ENCODE results near the gene DCLK1.

DCLK1 gene

DNA sequence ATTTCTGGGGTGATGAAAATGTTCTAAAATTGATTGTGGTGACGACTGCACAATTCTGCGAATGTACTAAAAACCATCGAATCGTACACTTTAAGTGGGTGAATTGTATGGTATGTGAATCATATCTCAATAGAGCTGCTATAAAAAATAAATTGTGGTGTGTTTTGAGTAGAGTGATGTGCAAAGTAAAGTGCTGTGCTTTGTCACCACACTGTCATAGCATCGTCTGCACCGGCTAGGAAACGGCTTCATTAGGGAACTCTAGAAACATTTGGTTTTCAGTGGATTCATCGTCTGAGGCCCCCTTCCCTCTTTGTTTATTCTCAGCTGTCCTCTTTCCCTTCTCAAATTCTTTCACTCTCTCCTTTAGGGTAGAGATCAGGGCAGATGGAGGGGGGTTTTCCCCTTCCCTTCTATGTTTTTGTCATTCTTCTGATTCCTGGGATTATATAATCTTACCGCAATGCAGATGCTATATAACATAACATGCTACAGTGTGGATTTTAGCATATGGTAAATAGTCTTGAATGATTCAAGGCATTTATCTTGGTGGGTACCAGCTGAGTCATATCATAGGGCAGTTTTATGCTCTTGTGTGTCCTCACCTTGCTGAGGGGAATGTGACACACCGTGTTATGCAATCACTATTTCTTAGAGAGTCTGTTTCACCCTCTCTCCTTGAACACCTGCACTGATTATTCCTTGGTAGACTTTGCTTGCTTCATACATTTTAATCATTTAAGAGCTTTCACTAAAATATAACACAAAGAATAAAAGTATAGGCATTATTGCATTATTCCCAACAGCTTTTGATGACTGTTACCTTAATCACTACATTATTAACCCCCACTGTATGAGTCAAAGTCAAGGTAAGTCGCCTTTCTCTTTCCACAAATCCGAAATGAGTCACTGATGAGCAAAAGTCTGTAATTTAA lies 239.4 kb downstream of the DCLK1 start:
- DNase-seq: no peak

DNA sequence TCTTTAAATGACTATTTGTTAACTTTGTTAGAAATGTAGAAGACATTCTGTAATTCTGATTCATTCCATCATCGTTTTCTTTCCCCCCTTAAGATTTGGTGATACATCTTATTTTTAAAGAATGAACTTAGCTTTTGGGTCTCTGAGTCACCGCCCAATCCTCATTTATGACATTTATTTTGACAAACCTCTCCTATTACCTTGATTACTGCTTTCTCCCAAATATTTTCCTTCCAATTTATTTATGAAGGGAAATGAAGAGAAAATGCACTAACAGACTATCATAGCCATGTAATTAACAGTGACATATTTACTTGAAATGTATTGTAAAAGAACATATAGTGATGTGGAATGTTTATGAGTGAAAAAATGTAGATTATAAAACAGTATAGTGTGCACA lies 241.6 kb downstream of the DCLK1 start:
- DNase-seq: no peak

DNA sequence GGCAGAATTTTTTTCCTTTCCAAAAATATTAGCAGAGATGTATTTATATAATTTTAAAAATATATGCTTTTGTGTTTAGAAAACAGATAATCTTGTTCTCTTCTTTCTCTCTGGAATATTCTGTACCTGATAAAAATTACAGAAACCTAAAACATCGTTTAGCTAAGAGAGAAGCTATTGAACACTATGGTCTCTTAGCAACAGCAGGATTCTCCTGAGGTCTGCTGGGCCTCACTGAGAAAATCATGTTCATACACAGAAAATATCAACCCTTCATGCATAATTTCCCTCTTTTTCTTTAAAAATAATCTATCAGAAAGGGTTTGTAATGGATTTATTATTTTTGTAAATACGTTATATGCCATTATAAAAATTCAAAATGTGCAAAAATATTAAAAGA lies 242.2 kb downstream of the DCLK1 start:
- no peak for DNase-seq

- no peak for DNase-seq
These were observed 242.7 kb downstream of the DCLK1 start for GRCh38 chr13:35888457-35888883.

- no peak for DNase-seq
These were observed 244.0 kb downstream of the DCLK1 start for GRCh38 chr13:35887115-35887666.

- DNase-seq: no peak
These were observed 244.7 kb downstream of the DCLK1 start for GRCh38 chr13:35886332-35887114.

DNA sequence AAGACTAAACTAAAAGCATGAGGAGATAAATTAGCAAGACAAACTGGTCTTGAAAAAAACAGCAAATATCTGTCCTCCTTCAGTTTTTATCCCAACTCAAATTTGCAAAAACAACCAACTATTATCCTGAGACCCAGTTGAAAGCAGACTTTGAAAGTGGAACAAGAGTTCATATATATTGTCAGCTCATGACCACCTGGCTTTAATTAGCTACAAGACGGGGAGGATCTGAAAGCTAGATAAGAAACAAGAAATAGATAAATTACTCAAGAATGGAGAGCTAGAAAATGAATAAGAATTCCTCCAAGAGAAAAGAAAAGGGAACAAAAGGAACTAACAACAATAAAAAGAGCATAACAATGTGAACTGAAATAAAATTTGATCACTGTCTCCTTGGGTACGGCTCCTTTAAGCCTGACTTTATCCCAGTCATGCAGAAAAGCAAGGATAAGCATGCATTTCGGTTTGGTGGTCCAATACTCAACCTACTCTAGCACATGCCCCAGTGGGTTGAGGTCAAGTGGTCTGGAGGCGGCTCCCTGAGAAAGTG lies 246.9 kb downstream of the DCLK1 start:
- DNase-seq: no peak

GRCh38 chr13:35882722-35883497 lies 248.3 kb downstream of the DCLK1 start:
- DNase-seq: no peak

GRCh38 chr13:35881360-35881759 lies 249.8 kb downstream of the DCLK1 start:
- no peak for DNase-seq

DNA sequence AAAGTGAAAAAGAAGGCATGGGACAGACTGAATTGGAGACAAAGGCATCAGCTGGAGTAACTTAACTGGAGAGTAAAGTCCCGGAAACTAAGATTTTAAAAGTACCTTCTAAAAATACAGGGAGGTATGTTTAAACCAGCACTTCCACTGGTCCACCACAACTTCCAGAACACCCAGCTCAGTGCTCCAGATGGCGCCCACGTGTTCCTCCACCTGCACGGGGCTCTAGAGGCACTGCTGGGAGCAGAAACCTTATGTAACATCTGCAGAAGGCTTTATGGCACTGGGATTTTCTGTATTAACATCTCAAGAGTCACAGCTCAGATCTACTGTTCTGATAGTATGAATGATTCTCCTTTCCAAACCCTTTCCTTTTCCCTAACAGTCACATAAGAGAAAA lies 252.1 kb downstream of the DCLK1 start:
- no peak for DNase-seq

DNA sequence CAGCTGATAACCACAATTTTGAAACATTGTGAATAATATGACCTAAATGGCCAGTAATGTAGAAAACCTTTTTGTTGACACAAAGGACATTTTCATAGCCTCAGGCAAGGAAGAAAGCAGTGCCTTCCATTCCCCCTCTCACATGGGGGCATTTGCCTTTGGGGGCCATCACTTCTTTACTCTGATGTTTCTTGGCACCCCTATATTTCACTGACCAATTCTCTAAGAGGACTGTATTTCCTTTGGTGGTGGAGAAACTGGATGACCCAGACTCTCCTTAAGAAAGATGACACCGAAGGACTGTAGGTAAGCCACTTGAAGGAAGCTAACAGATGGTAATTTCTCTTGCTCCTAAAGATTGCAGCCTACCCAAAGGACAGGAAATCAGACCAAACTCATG lies 254.6 kb downstream of the DCLK1 start:
- DNase-seq: no peak

DNA sequence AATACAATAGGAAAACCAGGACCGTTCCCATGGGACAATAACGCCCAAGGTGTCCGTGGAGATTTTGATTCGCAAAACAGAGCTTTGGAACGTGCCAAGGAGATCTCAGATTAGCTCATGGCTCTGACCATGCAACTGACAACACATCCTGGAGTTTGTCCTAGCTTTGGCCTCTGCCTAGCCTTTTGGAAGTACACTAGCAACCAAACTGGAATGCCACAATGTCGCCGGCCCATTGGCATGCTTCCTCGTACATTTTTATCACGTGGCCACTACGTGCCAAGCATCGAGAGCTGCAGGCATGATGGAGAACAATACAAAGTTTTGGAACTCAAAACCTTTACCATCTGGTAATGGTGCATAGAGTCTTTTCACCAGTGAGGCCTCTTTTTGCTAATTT lies 256.5 kb downstream of the DCLK1 start:
- DNase-seq: no peak

DNA sequence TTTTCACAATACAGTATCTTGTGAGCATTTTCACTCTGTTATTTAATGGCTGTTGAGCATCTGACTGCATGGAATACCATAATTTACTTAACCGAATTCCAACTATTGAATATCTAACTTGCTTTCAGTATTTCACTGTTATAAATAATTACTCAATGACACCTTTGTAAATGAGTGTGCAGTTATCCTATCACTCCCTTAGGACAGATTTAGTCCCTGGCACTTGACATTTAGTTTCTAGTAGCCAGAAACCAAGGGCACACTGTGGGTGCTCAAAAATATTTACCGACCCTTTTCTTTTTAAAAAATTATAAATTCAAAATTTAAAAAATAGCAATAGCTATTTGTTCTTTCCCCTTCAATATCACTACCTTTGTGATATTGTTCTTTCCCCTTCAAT lies 258.8 kb downstream of the DCLK1 start:
- no peak for DNase-seq

GRCh38 chr13:35871561-35871960 lies 259.6 kb downstream of the DCLK1 start:
- DNase-seq: no peak

GRCh38 chr13:35866801-35867200 lies 264.4 kb downstream of the DCLK1 start:
- no peak for DNase-seq

GRCh38 chr13:35865341-35866240 lies 265.6 kb downstream of the DCLK1 start:
- no peak for DNase-seq

- DNase-seq: no peak
These were observed 270.5 kb downstream of the DCLK1 start for GRCh38 chr13:35860661-35861060.

- DNase-seq: no peak
These were observed 271.2 kb downstream of the DCLK1 start for GRCh38 chr13:35859981-35860380.

GRCh38 chr13:35858665-35859064 lies 272.5 kb downstream of the DCLK1 start:
- DNase-seq: no peak

DNA sequence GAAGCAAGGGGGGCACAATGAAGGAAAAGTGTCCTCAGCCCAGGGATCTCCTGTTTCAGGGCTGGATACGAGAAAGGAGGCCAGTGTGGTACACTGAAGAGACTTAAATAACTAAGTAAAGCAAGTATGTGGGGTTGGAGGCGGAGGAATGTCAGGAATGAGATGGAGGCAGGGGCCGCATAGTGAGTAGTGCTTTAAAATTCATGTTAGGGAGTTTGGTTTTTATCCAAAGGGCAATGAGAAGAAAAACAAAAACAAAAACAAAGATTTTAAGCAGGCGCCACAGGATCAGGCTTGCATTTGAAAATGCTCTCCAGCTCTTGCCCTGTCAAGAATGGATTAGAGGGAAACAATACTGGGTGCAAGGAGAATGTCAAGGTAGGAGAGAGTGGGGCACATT lies 273.4 kb downstream of the DCLK1 start:
- no peak for DNase-seq

- no peak for DNase-seq
These were observed 274.3 kb downstream of the DCLK1 start for GRCh38 chr13:35856721-35857364.

All from T-helper 2 cell (primary cell).